Measurements from ENCODE around the gene ZBTB38.
A peak's percentile ranks its signal among the peaks of the same experiment; 100 is the strongest.

Gene ZBTB38

GRCh38 chr3:141405591-141405990 lies 37.3 kb downstream of the ZBTB38 start:
- DNase-seq (ENCODE audit: low spot score), result no peak

DNA sequence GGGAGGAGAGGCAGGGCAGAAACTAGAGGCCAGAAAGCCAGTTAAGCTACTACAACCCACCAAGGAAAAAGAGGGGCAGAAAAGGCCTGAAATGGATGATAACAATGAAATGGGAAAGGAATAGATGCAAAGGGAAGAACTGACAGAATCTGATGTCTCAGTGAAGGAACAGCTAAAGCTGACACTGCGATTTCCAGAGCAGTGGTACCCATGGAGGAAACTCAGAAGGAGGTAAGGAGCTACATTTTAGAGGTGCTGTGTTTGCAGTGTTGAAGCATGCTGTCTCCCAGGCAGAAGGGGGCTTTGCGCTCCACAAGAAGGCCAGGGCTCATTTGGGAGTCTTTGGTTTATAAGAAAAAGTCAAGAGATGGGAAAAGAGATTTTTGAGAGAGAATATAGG lies 38.0 kb downstream of the ZBTB38 start:
- no peak for DNase-seq (ENCODE audit: low spot score)

DNA sequence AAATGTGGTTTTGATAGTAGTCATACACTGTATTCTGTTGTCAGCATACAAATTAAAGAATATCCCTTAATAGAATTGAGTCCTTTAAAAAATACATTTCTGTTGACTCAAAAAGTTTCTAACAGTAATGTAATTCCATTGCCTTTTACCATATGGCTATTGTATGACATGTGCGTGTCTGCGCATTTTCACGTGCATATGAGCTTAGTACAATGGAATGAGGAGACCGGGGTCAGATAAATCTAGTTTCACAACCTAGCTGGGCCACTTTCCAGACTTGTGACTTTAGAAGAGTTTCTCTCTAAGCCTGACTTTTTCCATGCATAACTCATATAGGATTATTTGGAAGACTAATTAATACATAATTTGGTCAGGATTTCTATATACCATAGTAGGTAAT lies 38.7 kb downstream of the ZBTB38 start:
- DNase-seq (ENCODE audit: low spot score), result no peak

- no peak for DNase-seq (ENCODE audit: low spot score)
Measured at GRCh38 chr3:141407825-141408224, 39.5 kb downstream of the ZBTB38 start.

GRCh38 chr3:141408596-141408995 lies 40.3 kb downstream of the ZBTB38 start:
- DNase-seq (ENCODE audit: low spot score), result no peak

DNA sequence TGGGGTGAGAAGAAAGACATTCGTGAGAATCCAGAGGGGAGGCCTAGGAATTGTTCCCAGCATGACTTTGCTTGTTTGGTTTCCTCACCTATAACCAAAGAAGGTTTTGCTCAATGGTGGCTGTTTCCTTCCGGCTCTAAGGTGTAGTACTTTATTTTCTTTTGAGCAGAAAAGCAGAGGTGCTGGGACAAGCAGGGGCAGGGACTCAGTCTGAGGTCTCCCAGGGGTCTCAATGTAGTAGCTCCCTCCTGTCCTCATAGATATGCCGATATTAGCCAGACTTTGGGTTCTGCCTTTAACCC lies 41.6 kb downstream of the ZBTB38 start:
- no peak for DNase-seq (ENCODE audit: low spot score)

DNA sequence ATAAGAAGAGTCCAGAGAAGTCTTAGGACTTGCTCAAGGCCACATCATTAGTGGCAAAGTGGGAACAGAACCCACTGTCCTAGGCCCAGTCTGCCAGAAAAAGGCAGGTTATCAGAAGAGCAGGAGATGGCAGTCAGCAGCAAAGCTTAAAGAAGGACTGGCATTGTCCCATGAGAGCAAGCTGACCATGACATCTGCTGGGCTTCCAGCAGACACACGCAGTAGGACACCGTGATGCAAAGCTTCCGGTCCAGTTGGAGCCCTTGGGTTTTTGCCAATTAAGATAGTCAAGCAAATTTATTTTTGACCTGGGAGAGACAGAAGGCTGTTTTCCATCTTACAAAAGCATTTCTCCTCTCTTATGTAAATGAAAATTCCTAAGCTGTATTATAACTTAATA lies 42.1 kb downstream of the ZBTB38 start:
- DNase-seq (ENCODE audit: low spot score), result peak; percentile 88

GRCh38 chr3:141410846-141411245 lies 42.5 kb downstream of the ZBTB38 start:
- no peak for DNase-seq (ENCODE audit: low spot score)

GRCh38 chr3:141411251-141411771 lies 43.0 kb downstream of the ZBTB38 start:
- DNase-seq (ENCODE audit: low spot score), result peak; percentile 68

- DNase-seq (ENCODE audit: low spot score), result peak; percentile 82
Measured at GRCh38 chr3:141412087-141412935, 44.0 kb downstream of the ZBTB38 start.

GRCh38 chr3:141412936-141413354 lies 44.6 kb downstream of the ZBTB38 start:
- peak; percentile 94 for DNase-seq (ENCODE audit: low spot score)

GRCh38 chr3:141413391-141413790 lies 45.1 kb downstream of the ZBTB38 start:
- DNase-seq (ENCODE audit: low spot score), result no peak

- DNase-seq (ENCODE audit: low spot score), result no peak
Measured at GRCh38 chr3:141413801-141414689, 45.7 kb downstream of the ZBTB38 start.

DNA sequence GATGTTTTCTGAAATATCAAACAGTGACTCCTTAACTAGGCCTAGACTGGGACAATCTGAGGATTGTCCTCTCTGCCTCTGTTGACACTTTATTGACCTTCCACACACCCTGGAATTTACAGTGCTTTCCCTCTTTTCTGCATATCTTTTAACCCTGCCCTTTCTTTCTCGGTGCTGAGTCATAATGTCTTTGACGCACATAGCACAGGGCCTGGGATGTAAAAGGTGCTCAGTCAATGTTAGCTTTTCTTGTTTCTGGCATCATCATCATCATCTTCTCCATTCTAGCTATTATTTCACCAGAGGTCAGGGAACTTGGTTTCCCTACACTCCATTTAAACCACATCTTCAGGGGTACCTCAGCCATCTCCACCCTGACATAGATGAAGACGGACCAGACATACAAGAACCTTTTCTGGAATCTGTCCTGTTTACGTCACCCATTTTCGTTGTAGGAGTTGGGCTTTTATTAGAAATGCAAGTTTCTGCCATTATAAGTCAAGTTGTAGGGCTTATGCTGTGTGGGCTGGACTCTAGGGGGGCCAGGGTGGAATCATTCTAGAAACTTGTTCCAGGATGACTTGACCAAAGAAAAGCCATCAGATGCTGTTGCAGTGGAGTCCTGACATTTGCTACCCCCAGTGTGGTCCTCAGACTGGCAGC lies 46.6 kb downstream of the ZBTB38 start:
- no peak for DNase-seq (ENCODE audit: low spot score)

DNA sequence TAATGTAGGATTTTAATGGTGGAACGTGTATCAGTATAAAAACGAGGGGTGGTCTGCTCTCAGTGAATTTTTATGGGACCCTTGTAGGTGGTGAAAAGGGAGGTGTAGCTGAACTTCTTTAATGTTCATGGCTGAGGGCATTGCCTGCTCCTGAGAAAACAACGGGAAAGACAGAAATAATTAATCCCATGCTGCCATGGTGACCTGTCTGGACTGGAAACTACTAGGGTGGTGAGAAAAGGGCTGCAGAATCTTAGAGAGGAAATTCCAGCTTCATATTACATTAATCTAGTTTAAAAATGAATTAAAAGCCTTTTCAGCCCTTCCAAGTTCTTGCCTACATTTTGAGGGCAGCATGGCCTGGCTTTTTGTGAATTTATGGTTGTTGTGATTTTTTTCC lies 47.6 kb downstream of the ZBTB38 start:
- DNase-seq (ENCODE audit: low spot score), result no peak

Measured in Ammon's horn (tissue), 1 donor.